NB4 (cell line): ENCODE data around the gene PIP5K1A.

Experiments used
- CTCF ChIP-seq: IDR thresholded peaks from one replicate; pipeline ENCODE4 v1.5.1; 2012; ENCODE audit warnings: low read depth, low read length
- MAX ChIP-seq: IDR thresholded peaks from 2 replicates; pipeline ENCODE4 v1.6.1; 2011; ENCODE audit warnings: low read depth, low read length
- MYC ChIP-seq: IDR thresholded peaks from 2 replicates; pipeline ENCODE4 v1.6.1; 2011; ENCODE audit warnings: low read depth, low read length
- POLR2A ChIP-seq: IDR thresholded peaks from 2 replicates; pipeline ENCODE4 v1.6.1; 2011; ENCODE audit warnings: mild to moderate bottlenecking; ENCODE audit not compliant: insufficient read length; ENCODE audit errors: extremely low read depth

GRCh38 chr1:151158326-151158725 lies 40.0 kb upstream of the PIP5K1A start:
- TF ChIP-seq CTCF, result no peak
- no peak for TF ChIP-seq POLR2A
- TF ChIP-seq MAX, result no peak
- no peak for TF ChIP-seq MYC
